Ishikawa (cell line): ENCODE measurements around the gene FOXN1.

Experiments used
- CREB1 ChIP-seq: IDR thresholded peaks from 2 replicates; pipeline ENCODE4 v1.6.1; 2012; ENCODE audit warnings: low read depth
- EP300 ChIP-seq: IDR thresholded peaks from 2 replicates; pipeline ENCODE4 v1.6.1; 2012; ENCODE audit warnings: borderline replicate concordance
- RAD21 ChIP-seq: IDR thresholded peaks from 2 replicates; pipeline ENCODE4 v1.6.1; 2012; ENCODE audit warnings: low read depth
- TAF1 ChIP-seq: IDR thresholded peaks from 2 replicates; pipeline ENCODE4 v1.6.1; 2012; ENCODE audit warnings: low read depth, mild to moderate bottlenecking

GRCh38 chr17:28494445-28495188, 11.5 kb upstream of the FOXN1 start:
- no peak for TF ChIP-seq TAF1
- TF ChIP-seq EP300: no peak
- peak; percentile 99 for TF ChIP-seq RAD21
- no peak for TF ChIP-seq CREB1
